VCaP (cell line): Measurements from ENCODE around the gene MAPKAPK3.
A peak's percentile ranks its signal among the peaks of the same experiment; 100 is the strongest.

Experiments used
- H3K27ac ChIP-seq: fragments of 450-650 bp; 2 replicates; pipeline ENCODE4 v1.5.1; 2017
- CTCF ChIP-seq: fragments of 450-650 bp; conservative IDR thresholded peaks from 2 replicates; pipeline ENCODE4 v1.5.1; 2017; ENCODE audit warnings: mild to moderate bottlenecking, moderate library complexity

MAPKAPK3 gene

GRCh38 chr3:50617096-50617791 lies at the start of gene MAPKAPK3:
TSS of gene MAPKAPK3 (plus strand) at chr3:50617151. CDS start at chr3:50617566, 415 bp downstream.
- H3K27ac ChIP-seq = peak within 1 kb of the TSS; percentile 96
- no peak for TF ChIP-seq CTCF

DNA sequence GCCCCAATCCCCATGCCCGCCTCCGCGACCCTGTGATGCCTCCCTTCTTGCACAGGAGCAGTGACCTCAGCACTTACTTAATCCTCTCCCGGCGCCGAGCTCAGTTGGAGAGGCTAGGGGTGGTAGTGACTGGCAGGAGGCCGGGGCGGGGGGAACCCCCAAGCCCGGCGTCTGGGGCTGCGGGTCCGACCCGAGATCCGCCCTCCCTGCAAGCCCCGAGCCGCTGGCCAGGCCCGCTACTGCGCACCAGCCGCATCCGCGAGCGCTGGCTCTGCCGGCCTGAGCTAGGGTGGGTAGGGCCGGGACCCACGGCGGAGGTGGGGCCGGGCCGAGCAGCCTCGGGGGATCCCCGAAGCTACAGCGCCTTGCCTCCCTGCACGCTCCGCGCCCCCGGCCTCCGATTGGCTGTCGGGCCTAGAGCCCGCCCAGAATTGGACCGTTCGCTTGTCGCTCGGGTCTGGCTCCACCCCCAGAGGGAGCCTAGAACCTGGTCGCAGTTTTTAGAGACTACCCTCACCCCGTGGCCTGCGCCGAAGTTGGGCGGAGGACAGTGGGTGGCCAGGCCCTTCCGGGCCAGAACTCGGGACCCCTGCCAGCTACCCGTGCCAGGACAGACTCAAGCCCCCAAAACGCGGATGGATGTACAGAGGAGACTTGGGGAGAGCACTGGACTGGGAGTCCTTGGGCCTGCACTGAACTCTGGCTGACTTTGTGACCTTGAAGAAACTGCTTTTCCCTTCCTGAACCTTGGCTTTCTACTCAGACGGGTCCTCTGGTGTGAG lies 49.4 kb upstream of the MAPKAPK3 start, which contains the start of gene C3orf18:
TSS of gene C3orf18 (minus strand) at position 362 of the 782 bp plus-strand sequence. CDS start 2,048 bp downstream, outside the sequence.
- no peak for TF ChIP-seq CTCF
- peak within 1 kb of the TSS; percentile 94 for H3K27ac ChIP-seq

DNA sequence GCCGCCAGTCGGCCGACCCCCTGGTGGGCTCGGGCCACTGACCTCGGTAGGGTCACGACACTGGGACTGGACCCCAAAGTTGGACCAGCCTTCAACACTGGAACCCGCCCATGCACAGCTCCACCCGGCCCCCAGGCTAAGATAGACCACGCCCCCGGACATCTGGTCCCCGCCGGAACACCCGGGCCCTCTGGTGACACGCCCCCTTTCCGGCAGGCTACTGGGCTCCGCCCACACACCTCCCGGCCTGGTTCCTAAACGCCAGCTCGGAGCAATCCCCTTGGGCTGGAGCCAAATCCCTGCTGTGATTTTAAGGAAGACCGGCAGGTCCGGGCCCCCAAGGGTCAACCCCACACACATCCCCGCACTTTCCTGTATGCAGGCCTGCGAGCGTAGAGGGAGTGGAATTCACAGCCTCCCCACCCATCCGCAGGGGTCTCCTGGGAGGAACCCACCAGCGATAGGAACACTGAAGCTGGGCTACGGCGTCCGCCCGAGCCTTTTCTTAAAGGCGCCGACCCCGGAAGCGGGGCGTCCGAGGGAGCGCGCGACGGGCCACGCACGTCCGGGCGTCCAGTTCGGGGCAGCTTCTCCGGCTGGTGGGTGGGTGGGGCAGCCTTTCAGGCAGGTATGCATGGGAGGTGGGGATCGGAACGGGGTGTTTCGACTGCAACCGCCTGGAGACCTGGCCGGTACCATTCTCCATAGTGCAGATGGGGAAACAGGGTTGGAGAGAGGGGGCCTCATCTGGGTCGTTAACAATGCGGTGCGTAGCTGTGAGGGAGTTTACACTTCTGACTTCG lies 47.8 kb upstream of the MAPKAPK3 start, which contains the start of gene HEMK1:
TSS of gene HEMK1 (plus strand) at position 576 of the 803 bp plus-strand sequence. CDS start 1,583 bp downstream, outside the sequence.
- H3K27ac ChIP-seq = peak within 1 kb of the TSS; percentile 94

GRCh38 chr3:50570508-50571279 lies 46.3 kb upstream of the MAPKAPK3 start:
- no peak overlapping the region; the same call in 1 of the 2 replicates for H3K27ac ChIP-seq
- no peak for TF ChIP-seq CTCF

More for the DNA sequence above, 47.8 kb upstream of the MAPKAPK3 start, which contains the start of gene HEMK1:
- TF ChIP-seq CTCF = no peak

- H3K27ac ChIP-seq = no peak overlapping the region
- TF ChIP-seq CTCF = no peak
Observed at GRCh38 chr3:50571486-50571885, 45.5 kb upstream of the MAPKAPK3 start.

DNA sequence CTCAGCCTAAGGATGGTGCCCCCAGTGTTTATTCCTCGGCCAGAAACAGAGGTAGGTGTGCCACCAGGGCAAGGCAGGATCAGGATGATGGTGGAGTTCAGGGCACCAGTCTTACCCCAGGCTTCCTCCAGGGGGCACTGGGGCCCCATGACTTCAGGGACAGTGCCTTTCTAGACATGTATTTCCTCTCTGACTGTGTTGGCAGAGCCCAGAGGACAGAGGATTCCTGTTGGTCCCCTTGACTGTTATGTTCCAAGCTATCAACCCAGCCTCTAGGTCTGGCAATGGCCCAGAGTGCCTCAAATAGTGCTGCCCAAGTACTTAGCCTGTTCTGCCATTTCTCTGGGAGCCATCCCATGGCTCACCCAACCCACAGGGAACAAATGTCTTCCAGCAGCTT lies 44.8 kb upstream of the MAPKAPK3 start:
- no peak overlapping the region for H3K27ac ChIP-seq
- TF ChIP-seq CTCF = peak; percentile 93
